ENCODE results near the gene TP63.

The TP63 gene

GRCh38 chr3:189883113-189883753, 252.0 kb downstream of the TP63 start:
- no peak for DNase-seq

DNA sequence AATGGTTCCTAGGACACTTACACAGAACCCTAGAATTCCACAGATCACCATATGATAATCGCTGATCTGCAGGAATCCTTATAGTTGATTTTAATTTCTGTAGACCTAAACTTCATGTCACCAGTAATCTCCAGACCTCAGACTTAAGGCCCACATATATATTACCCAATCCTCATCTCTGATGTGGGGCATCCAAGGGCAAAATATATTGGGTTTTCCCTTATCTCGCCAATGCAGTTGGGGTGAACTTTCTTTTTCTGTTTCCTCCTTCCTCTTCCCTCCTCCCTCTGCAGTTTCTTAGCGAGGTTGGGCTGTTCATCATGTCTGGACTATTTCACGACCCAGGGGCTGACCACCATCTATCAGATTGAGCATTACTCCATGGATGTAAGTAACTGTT, 259.3 kb downstream of the TP63 start:
- DNase-seq, result no peak

GRCh38 chr3:189896533-189896932, 265.3 kb downstream of the TP63 start:
- no peak for DNase-seq

- DNase-seq, result no peak
These were observed 266.2 kb downstream of the TP63 start for GRCh38 chr3:189897406-189897805.

DNA sequence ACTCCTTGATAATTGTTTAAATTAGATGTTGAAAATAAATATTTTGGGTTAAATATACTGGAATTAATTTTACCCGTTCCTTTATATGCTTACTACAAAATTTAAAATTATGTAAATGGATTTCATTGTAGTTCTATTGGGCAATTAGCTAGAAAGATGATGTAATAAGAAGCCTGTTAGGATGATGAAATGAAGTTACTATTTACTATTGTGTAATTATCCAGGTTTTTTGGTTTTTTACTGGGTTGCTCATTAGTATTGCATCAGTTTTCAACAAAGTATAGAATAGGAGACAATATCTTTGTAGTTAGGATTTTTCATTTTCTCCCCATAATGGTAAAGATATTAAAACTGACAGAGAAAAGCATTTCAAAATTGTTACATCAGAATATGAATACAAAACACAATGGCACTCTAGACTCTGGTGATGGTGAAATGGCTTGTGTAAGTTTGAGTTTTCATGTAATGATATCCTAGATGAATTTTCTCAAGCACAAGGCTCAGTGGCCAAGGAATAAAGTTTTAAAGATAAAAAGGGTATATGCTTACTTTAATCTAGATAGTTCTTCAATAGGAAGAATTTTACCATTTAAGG, 267.5 kb downstream of the TP63 start:
- no peak for DNase-seq

DNA sequence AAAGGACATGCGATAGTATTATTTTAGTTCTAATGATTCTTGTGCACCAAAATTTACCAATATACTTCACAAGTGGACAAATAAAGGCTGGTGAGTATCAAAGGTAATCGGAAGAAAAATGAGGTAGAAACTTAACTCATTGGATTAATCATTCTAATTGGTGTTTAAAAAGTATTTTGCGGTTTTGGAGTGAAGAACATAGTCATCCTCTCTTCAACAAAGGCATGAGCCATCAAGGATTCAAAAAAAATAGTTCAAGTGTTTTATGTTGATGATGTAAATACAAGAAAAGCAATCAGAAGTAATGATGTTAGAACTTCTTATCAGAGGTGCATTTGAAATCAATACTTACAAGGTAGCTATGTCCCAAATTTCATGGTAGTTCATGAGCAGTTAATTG, 268.0 kb downstream of the TP63 start:
- DNase-seq, result no peak

GRCh38 chr3:189900578-189900977, 269.4 kb downstream of the TP63 start:
- DNase-seq, result no peak

GRCh38 chr3:189901481-189901880, 270.3 kb downstream of the TP63 start:
- no peak for DNase-seq

DNA sequence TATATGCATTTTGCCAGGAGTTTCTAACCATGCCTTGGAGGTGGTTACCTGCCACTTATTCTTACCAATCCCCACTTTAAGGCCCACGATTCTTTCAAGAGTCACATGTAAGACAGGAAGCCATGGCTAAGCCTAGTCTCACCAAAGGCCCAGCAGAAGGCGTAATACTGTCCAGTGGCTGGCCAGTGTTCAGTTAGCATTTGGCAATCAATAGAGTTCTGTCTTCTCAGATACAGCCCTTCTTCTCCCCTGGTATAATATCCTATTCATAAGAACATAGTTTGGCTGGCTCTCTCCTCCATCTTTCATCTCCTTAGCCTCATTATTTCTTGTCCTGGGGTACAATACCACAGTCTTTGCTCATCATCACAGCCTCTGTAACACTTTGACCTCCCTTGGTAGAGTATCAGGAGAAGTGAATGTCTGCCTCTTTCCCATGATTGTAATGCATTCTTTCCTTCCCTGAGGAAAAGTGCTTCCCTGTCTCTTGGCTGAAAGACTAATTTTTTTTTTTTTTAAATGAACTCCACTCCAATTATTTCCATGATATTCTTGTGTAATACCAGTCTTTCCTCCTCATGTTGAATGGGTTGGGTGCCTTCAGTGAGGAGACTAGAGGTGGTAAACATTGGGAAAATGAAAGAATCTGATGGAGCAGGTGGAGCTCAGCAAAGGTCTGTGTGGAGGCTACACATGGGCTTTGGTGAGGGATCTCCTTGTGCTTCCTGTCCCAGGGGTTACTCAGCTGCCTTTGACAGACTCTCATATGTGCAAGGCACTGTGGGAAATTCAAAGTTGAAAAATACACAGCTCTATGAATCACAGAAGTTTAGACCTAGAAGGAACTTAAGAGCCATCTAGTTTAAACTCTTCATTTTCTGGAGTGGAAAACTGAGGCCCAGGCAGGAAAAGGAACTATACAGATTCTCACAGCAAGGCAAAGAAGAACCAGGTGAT, 271.3 kb downstream of the TP63 start:
- no peak for DNase-seq

- DNase-seq, result no peak
These were observed 272.5 kb downstream of the TP63 start for GRCh38 chr3:189903562-189904250.

DNA sequence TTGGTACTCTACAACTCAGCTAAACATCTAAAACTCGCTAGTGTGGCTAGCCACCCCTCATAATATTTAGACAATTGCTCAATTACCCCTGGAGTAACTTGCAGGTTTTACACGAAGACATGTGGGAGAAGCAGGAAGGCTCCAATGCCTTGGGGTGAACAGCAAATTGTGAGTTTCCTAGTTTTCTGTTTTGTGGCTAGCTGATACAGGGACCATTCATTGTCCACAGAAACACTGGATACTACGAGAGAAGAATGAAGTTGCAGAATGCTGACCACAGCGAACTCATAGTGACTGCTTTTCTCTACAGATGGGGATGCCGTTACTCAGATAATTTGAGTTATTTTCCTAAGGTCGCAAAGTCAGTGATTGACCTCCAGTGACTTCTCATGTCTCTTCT, 276.6 kb downstream of the TP63 start:
- DNase-seq, result no peak

DNA sequence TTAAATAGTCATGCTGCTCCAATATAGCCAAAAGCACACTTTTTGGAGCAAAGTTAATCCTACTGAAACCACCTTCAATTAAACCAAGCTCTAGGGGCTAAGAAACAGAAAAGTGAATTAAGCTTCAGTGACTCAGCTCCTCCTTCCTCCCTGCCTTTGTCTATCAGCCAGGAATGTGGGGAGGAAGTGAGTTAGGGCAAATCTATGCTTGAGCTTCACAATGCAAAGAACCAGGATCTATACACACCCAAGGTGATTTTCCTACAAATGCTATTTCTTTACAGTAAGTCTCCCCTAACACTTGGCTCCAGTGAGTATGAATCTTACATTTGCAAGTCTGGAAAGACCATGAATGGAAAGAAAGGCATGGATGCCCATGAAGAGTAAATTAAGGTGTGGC, 277.5 kb downstream of the TP63 start:
- DNase-seq, result no peak

DNA sequence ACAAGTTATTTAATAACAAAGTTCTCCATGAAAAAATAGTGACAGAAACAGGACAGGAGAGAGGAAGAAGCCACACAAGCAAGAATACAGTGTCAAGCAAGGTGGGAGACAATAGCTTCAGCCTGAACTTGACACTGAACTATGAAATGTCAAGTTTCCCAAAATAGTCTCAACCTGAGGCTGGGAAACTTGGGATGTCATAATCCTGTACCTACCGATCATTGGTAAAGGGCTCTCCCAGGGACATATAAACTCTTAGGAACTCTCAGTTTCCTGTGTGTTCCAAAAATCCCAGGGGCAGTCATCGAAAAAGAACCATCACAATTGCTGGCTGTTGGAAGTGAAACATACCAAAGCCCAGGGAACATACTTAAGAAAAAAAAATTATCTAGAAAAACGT, 277.9 kb downstream of the TP63 start:
- DNase-seq, result no peak

DNA sequence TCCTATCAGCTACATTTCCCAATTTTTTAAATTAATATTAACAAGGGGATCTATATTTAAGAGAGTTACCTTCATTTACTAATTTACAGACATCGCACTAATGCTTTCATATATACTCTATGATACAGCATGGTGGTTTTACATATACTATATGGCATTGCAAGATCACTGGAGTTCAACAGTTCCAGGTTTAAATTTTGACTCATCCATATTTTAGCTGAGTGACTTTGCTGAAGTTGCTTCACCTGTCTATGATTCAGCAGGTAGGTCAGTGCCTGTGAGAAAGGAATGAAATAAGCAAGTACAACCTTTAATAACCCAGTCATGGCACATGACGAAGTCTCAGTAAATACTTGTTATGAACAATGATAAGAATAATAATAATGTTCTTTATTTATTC, 278.4 kb downstream of the TP63 start:
- DNase-seq, result no peak

GRCh38 chr3:189911001-189911400, 279.8 kb downstream of the TP63 start:
- DNase-seq, result no peak

DNA sequence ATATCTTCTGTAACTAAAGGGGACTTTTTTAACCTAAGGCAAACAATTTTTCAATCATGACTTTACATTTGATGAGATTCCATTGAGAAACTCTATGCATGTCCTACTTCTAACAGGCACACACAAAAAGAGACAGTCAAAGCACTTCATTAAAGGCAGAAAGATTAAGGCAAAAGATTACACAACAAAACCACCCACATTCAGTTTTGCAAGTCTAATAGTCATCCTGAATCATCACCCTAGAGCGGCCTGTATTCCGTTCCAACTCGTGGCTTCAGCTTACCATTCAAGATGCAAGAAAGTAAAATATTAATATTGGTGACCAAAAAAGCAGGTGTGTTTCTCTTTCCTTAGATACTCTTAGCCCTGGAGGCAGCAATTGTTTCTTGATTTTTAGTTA, 283.6 kb downstream of the TP63 start:
- DNase-seq, result no peak

GRCh38 chr3:189921770-189922169, 290.6 kb downstream of the TP63 start:
- DNase-seq, result no peak

DNA sequence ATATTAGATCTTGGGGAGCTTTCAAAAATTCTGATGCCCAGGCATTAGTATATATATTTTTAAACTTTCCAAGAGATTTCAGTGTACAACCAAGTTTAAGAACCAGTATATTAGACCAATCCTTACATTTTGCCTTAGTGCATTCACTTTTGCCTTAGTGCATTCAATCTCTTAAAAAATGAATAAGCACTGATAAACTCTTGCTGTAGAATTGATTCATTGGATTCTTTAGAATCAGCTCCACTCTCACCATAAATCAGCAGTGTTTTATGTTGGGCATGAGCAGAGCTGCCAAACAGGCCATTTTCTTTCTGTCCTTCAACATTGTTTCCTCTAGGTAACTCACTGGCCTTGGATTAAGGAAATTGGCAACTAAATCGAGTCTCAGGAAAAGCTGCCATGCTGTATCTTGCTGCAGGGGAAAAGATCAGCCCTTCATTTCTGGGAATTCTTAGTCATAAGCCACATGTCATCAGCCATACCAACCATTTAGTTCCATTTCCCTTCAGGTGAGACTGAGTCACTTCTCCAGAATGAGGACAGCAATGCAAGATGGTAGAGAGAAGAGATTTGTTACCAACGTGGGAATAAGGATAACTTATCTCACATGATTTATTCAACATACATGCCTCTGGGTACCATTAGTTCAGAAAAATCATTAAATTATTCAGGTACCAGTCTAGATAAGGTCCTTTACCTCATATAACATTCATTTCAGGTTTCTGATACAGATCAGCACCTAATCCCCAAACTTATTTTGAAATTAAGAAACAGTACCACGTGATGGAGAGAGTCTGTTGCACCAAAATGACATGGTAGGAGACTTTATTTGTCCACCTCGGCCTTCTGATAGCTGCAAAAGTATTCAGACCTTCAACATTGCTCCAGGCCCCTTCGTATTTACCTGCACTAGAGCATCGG, 297.0 kb downstream of the TP63 start:
- DNase-seq, result no peak

GRCh38 chr3:189936201-189936945, 305.2 kb downstream of the TP63 start:
- no peak for DNase-seq

- no peak for DNase-seq
These were observed 306.3 kb downstream of the TP63 start for GRCh38 chr3:189937302-189938127.

GRCh38 chr3:189941125-189941524, 309.9 kb downstream of the TP63 start:
- DNase-seq, result no peak

Data from activated CD4-positive, CD25-positive, alpha-beta regulatory T cell treated with anti-CD3 and anti-CD28 coated beads, Interleukin-2, amount 50 U/mL, for 72 hours (primary cell).